HCT116 (cell line): ENCODE measurements around the gene PDXK. TPM values are rescaled to one million over a fixed set of nuclear protein-coding genes. Genes with fewer than 3 reads are reported as not detected.

Source experiments
- ATAC-seq: fragments of 200-7000 bp; cut with Tn5 transposase; 2 replicates; pipeline ENCODE4 v1.9.1; 2020; ENCODE audit warnings: mild to moderate bottlenecking, moderate library complexity
- BruUV-seq: library from RNA; stranded (reverse); fragments of 400-500 nt; replicated peaks from 2 replicates; lab custom pipeline; 2021; lab: Mats Ljungman, UMichigan
- CTCF ChIA-PET: fragments of 300-600 bp; sonication (Branson Sonifier 250); formaldehyde crosslinking; loops from one replicate; lab custom pipeline; 2021; ENCODE audit warnings: antibody characterized with exemption; lab: Charles Lee
- POLR2A ChIA-PET: fragments of 300-600, 350-600 bp; sonication (Branson Sonifier 250); formaldehyde crosslinking; loops from one replicate; lab custom pipeline; 2021; ENCODE audit warnings: antibody characterized with exemption; lab: Charles Lee
- RAD21 ChIA-PET, 2 experiments: fragments of 300-600 bp; sonication (Branson Sonifier 250); formaldehyde crosslinking; loops; one replicate each; lab custom pipeline; 2023; ENCODE audit warnings: low total read pairs in 2 of 2; ENCODE audit not compliant: uncharacterized antibody in 2 of 2, unreplicated experiment in 2 of 2, low non-redundant PET in 1 of 2; lab: Charles Lee
- DNase-seq: peaks from one replicate; pipeline ENCODE4 v3.0.0-alpha.2; 2010; ENCODE audit warnings: low read depth, low spot score
- H2AFZ ChIP-seq: fragments of 200-600 bp; shearing (Covaris generic), sonication (generic); 2 replicates; pipeline ENCODE4 v1.6.1; 2017; ENCODE audit warnings: low read depth, mixed run types, mixed read lengths, antibody characterized with exemption, low read length; ENCODE audit not compliant: poor library complexity, severe bottlenecking
- H3K27ac ChIP-seq: 2 replicates; pipeline ENCODE4 v1.5.1; 2012; ENCODE audit warnings: low read depth, low read length
- H3K27me3 ChIP-seq: fragments of 200-600 bp; sonication (generic); 2 replicates; pipeline ENCODE4 v1.6.1; 2016; ENCODE audit warnings: mixed run types, low read length, mixed read lengths; ENCODE audit not compliant: insufficient read depth
- H3K36me3 ChIP-seq, 2 experiments: fragments of 200-500 bp in 1 of 2; fragments of 200-600 bp in 1 of 2; sonication (Bioruptor generic) in 1 of 2; sonication (generic) in 1 of 2; 2 replicates each; pipeline versions ENCODE4 v1.5.1 to v1.6.1; 2014 to 2016; ENCODE audit warnings: low read length in 2 of 2, inconsistent platforms in 1 of 2, mixed read lengths in 1 of 2, mixed run types in 1 of 2; ENCODE audit not compliant: insufficient read depth in 2 of 2, control insufficient read depth in 1 of 2
- H3K4me1 ChIP-seq, 2 experiments: fragments of 200-600 bp in 1 of 2; sonication (generic) in 1 of 2; 2 replicates each; pipeline versions ENCODE4 v1.5.1 to v1.6.1; 2012 to 2017; ENCODE audit warnings: low read length in 2 of 2, inconsistent platforms in 1 of 2, mild to moderate bottlenecking in 1 of 2, mixed read lengths in 1 of 2, mixed run types in 1 of 2, moderate library complexity in 1 of 2; ENCODE audit not compliant: insufficient read depth in 2 of 2, control insufficient read depth in 1 of 2
- H3K4me2 ChIP-seq: fragments of 200-600 bp; sonication (generic); 2 replicates; pipeline ENCODE4 v1.6.1; 2017; ENCODE audit warnings: mixed run types, low read length, mixed read lengths
- H3K4me3 ChIP-seq, 2 experiments: fragments of 200-600 bp in 1 of 2; sonication (generic) in 1 of 2; replicated peaks in 1 of 2; 2 replicates each; pipeline ENCODE4 v1.5.1; 2011 to 2016; ENCODE audit warnings: low read length in 2 of 2, control low read depth in 1 of 2, low read depth in 1 of 2, mild to moderate bottlenecking in 1 of 2, mixed read lengths in 1 of 2, mixed run types in 1 of 2
- H3K79me2 ChIP-seq: fragments of 200-600 bp; sonication (generic); 2 replicates; pipeline ENCODE4 v1.6.1; 2017; ENCODE audit warnings: mild to moderate bottlenecking, mixed run types, low read length, moderate library complexity, mixed read lengths; ENCODE audit not compliant: insufficient read depth
- H3K9ac ChIP-seq: fragments of 200-600 bp; sonication (generic); 2 replicates; pipeline ENCODE4 v1.6.1; 2016; ENCODE audit warnings: low read length, mixed read lengths
- H3K9me2 ChIP-seq: fragments of 200-600 bp; sonication (generic), shearing (Covaris generic); 2 replicates; pipeline ENCODE4 v1.6.1; 2017; ENCODE audit warnings: mixed run types, mild to moderate bottlenecking, moderate library complexity; ENCODE audit not compliant: insufficient read depth
- H3K9me3 ChIP-seq, 2 experiments: fragments of 200-500 bp in 1 of 2; fragments of 200-600 bp in 1 of 2; sonication (Bioruptor generic) in 1 of 2; sonication (generic) in 1 of 2; 2 replicates each; pipeline ENCODE4 v1.6.1; 2014 to 2017; ENCODE audit warnings: low read length in 2 of 2, mixed read lengths in 2 of 2, inconsistent platforms in 1 of 2, low read depth in 1 of 2, mild to moderate bottlenecking in 1 of 2, mixed run types in 1 of 2, moderate library complexity in 1 of 2; ENCODE audit not compliant: control insufficient read depth in 1 of 2, insufficient read depth in 1 of 2
- H4K20me1 ChIP-seq: fragments of 200-600 bp; sonication (generic), shearing (Covaris generic); 2 replicates; pipeline ENCODE4 v1.6.1; 2017; ENCODE audit warnings: mixed run types, mild to moderate bottlenecking, moderate library complexity; ENCODE audit not compliant: insufficient read depth
- CBX3 ChIP-seq: IDR thresholded peaks from 2 replicates; pipeline ENCODE4 v1.6.1; 2012; ENCODE audit warnings: low read depth
- CEBPB ChIP-seq: IDR thresholded peaks from 2 replicates; pipeline ENCODE4 v1.6.1; 2012; ENCODE audit warnings: low read depth
- EGR1 ChIP-seq: IDR thresholded peaks from 2 replicates; pipeline ENCODE4 v1.6.1; 2012; ENCODE audit warnings: low read depth
- ELF1 ChIP-seq: IDR thresholded peaks from 2 replicates; pipeline ENCODE4 v1.6.1; 2012; ENCODE audit warnings: low read depth, borderline replicate concordance
- EZH2 ChIP-seq: fragments of 200-600 bp; sonication (generic); IDR thresholded peaks from 2 replicates; pipeline ENCODE4 v1.6.1; 2017; ENCODE audit warnings: antibody characterized with exemption, mixed run types
- EZH2phosphoT487 ChIP-seq: fragments of 200-600 bp; IDR thresholded peaks from 2 replicates; pipeline ENCODE4 v1.6.1; 2018; ENCODE audit warnings: antibody characterized with exemption, borderline replicate concordance
- JUND ChIP-seq: IDR thresholded peaks from 2 replicates; pipeline ENCODE4 v1.6.1; 2012
- POLR2A ChIP-seq: IDR thresholded peaks from 2 replicates; pipeline ENCODE4 v1.7.0; 2011; ENCODE audit warnings: borderline replicate concordance; ENCODE audit not compliant: insufficient read depth, insufficient read length; ENCODE audit errors: extremely low read depth
- RAD21 ChIP-seq: IDR thresholded peaks from 2 replicates; pipeline ENCODE4 v1.6.1; 2012; ENCODE audit warnings: low read depth, mild to moderate bottlenecking
- SP1 ChIP-seq: IDR thresholded peaks from 2 replicates; pipeline ENCODE4 v1.6.1; 2012; ENCODE audit warnings: low read depth
- SRF ChIP-seq: IDR thresholded peaks from 2 replicates; pipeline ENCODE4 v1.6.1; 2012; ENCODE audit warnings: low read depth
- TCF7L2 ChIP-seq: IDR thresholded peaks from 2 replicates; pipeline ENCODE4 v1.7.0; 2011; ENCODE audit warnings: borderline replicate concordance, inconsistent platforms; ENCODE audit not compliant: insufficient read depth, insufficient read length; ENCODE audit errors: extremely low read depth
- YY1 ChIP-seq: IDR thresholded peaks from 2 replicates; pipeline ENCODE4 v1.6.1; 2011; ENCODE audit warnings: low read length, low read depth, moderate library complexity, mild to moderate bottlenecking; ENCODE audit not compliant: insufficient replicate concordance; ENCODE audit errors: extremely low read depth
- ZFX ChIP-seq: fragments of 450-650 bp; IDR thresholded peaks from 2 replicates; pipeline ENCODE4 v1.6.1; 2017
- ZNF274 ChIP-seq: fragments of 200-500 bp; sonication (Bioruptor generic); IDR thresholded peaks from 2 replicates; pipeline ENCODE4 v1.6.1; 2014; ENCODE audit warnings: mild to moderate bottlenecking, low read depth, low read length, inconsistent platforms
- intact Hi-C: fragments of 100-400 bp; cut with micrococcal nuclease; formaldehyde crosslinking; loops from 2 replicates; pipeline ENCODE4 v1.10.0; 2022
- total RNA-seq: library from RNA; stranded (reverse); gene quantifications from one replicate; pipeline ENCODE4 v1.2.1, GENCODE V29; 2021; ENCODE audit not compliant: unreplicated experiment
- TF ChIP-seq, protein P1 (sequence below): IDR thresholded peaks from 2 replicates; pipeline ENCODE4 v1.6.1; 2012; ENCODE audit warnings: low read depth
- TF ChIP-seq, protein P2 (sequence below), 3 experiments: fragments of 200-600 bp in 1 of 3; sonication (generic) in 1 of 3; IDR thresholded peaks in 2 of 3; conservative IDR thresholded peaks in 1 of 3; 2 replicates each; pipeline ENCODE4 v1.5.1; 2012 to 2017; ENCODE audit warnings: low read depth in 2 of 3, low read length in 2 of 3, antibody characterized with exemption in 1 of 3, borderline replicate concordance in 1 of 3, control low read depth in 1 of 3, mild to moderate bottlenecking in 1 of 3, mixed read lengths in 1 of 3, mixed run types in 1 of 3, moderate library complexity in 1 of 3; ENCODE audit not compliant: insufficient read depth in 1 of 3
- TF ChIP-seq, protein P3 (sequence below): IDR thresholded peaks from 2 replicates; pipeline ENCODE4 v1.6.1; 2012
- TF ChIP-seq, protein P4 (sequence below): IDR thresholded peaks from 2 replicates; pipeline ENCODE4 v1.6.1; 2012
- TF ChIP-seq, protein P5 (sequence below): IDR thresholded peaks from 2 replicates; pipeline ENCODE4 v1.6.1; 2011; ENCODE audit warnings: mild to moderate bottlenecking, low read length, moderate library complexity; ENCODE audit not compliant: insufficient replicate concordance; ENCODE audit errors: extremely low read depth

Gene PDXK
- total RNA-seq, 1 experiment from 2014 or later: 127 TPM

DNA sequence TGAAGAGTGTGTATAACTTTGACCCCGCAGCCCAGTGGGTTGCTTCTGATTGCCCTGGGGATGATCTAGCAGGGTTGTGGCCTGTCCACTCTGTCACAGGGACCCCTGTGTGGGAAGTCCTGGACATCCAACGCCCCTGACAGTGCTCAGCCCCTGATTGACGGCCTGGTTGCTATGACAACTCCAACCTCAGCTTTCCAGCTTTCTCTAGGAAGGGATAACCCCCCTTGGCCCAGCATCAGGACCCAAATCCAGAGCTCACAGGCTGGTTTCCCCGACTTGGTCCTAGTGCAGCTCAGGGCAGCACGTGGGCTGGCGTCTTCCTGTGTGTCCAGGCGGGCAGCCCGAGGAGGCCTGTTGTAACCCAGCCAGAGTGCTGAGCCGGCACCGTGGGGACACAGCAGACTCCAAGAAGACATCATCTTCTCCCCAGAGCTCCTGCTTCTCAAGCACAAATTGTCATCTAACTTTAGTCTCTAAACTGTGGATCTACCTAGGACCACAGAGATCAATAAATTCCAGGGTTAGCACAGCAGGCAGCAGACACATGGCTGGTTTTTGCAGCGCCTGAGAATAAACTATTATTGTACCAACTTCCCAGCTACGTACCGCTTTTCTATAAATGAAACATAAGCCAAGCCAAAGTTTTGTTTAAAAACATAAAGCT, 18.9 kb upstream of the PDXK start:
- H3K9me2 ChIP-seq: no peaks in the 10 kb centered on the region
- H3K9ac ChIP-seq: no peak overlapping the region
- H3K4me3 ChIP-seq: no peak overlapping the region
- H3K4me2 ChIP-seq: no peak overlapping the region
- H3K4me1 ChIP-seq: peaks cover 9 to 15% of the 10 kb centered on the region in 2 experiments
- POLR2A ChIA-PET: no interaction called here
- no peak for DNase-seq
- CTCF ChIA-PET: no interaction called here
- no peaks in the 10 kb centered on the region for H3K27me3 ChIP-seq
- H3K79me2 ChIP-seq: no peaks in the 10 kb centered on the region
- intact Hi-C loops: no loop called here
- RAD21 ChIA-PET: no interaction called here
- no peak overlapping the region for H3K27ac ChIP-seq
- no peaks in the 10 kb centered on the region for H3K9me3 ChIP-seq
- TF ChIP-seq, protein P1, sequence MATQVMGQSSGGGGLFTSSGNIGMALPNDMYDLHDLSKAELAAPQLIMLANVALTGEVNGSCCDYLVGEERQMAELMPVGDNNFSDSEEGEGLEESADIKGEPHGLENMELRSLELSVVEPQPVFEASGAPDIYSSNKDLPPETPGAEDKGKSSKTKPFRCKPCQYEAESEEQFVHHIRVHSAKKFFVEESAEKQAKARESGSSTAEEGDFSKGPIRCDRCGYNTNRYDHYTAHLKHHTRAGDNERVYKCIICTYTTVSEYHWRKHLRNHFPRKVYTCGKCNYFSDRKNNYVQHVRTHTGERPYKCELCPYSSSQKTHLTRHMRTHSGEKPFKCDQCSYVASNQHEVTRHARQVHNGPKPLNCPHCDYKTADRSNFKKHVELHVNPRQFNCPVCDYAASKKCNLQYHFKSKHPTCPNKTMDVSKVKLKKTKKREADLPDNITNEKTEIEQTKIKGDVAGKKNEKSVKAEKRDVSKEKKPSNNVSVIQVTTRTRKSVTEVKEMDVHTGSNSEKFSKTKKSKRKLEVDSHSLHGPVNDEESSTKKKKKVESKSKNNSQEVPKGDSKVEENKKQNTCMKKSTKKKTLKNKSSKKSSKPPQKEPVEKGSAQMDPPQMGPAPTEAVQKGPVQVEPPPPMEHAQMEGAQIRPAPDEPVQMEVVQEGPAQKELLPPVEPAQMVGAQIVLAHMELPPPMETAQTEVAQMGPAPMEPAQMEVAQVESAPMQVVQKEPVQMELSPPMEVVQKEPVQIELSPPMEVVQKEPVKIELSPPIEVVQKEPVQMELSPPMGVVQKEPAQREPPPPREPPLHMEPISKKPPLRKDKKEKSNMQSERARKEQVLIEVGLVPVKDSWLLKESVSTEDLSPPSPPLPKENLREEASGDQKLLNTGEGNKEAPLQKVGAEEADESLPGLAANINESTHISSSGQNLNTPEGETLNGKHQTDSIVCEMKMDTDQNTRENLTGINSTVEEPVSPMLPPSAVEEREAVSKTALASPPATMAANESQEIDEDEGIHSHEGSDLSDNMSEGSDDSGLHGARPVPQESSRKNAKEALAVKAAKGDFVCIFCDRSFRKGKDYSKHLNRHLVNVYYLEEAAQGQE: no peak
- TF ChIP-seq YY1 (no peak), SRF (no peak), ELF1 (no peak), CEBPB (no peak), EZH2phosphoT487 (no peak), TCF7L2 (no peak), SP1 (no peak), EGR1 (no peak), CBX3 (no peak), ZFX (no peak), RAD21 (no peak), ZNF274 (no peak), POLR2A (no peak), EZH2 (no peak), JUND (no peak)
- TF ChIP-seq, protein P2, sequence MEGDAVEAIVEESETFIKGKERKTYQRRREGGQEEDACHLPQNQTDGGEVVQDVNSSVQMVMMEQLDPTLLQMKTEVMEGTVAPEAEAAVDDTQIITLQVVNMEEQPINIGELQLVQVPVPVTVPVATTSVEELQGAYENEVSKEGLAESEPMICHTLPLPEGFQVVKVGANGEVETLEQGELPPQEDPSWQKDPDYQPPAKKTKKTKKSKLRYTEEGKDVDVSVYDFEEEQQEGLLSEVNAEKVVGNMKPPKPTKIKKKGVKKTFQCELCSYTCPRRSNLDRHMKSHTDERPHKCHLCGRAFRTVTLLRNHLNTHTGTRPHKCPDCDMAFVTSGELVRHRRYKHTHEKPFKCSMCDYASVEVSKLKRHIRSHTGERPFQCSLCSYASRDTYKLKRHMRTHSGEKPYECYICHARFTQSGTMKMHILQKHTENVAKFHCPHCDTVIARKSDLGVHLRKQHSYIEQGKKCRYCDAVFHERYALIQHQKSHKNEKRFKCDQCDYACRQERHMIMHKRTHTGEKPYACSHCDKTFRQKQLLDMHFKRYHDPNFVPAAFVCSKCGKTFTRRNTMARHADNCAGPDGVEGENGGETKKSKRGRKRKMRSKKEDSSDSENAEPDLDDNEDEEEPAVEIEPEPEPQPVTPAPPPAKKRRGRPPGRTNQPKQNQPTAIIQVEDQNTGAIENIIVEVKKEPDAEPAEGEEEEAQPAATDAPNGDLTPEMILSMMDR (IDR thresholded peaks at IDR 0.05 in 2 of 3, conservative IDR thresholded peaks at IDR 0.05 in 1 of 3; ENCODE audit: borderline replicate concordance in 1 of 3, insufficient read depth in 1 of 3, low read depth in 2 of 3, low read length in 2 of 3): no peak
- TF ChIP-seq, protein P3, sequence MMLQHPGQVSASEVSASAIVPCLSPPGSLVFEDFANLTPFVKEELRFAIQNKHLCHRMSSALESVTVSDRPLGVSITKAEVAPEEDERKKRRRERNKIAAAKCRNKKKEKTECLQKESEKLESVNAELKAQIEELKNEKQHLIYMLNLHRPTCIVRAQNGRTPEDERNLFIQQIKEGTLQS: no peak
- TF ChIP-seq, protein P4, sequence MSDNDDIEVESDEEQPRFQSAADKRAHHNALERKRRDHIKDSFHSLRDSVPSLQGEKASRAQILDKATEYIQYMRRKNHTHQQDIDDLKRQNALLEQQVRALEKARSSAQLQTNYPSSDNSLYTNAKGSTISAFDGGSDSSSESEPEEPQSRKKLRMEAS: no peak
- TF ChIP-seq, protein P5, sequence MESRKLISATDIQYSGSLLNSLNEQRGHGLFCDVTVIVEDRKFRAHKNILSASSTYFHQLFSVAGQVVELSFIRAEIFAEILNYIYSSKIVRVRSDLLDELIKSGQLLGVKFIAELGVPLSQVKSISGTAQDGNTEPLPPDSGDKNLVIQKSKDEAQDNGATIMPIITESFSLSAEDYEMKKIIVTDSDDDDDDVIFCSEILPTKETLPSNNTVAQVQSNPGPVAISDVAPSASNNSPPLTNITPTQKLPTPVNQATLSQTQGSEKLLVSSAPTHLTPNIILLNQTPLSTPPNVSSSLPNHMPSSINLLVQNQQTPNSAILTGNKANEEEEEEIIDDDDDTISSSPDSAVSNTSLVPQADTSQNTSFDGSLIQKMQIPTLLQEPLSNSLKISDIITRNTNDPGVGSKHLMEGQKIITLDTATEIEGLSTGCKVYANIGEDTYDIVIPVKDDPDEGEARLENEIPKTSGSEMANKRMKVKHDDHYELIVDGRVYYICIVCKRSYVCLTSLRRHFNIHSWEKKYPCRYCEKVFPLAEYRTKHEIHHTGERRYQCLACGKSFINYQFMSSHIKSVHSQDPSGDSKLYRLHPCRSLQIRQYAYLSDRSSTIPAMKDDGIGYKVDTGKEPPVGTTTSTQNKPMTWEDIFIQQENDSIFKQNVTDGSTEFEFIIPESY: no peak
- TF ChIP-seq, all 23 proteins: peak for 0
- BruUV-seq: no TSS peak
- peaks cover 8% of the 10 kb centered on the region in 2 experiments; a peak in 3 of 4 replicates for H3K36me3 ChIP-seq
- H2AFZ ChIP-seq: no peak overlapping the region
- H4K20me1 ChIP-seq: no peaks in the 10 kb centered on the region
- no peak for ATAC-seq
